Amniotic epithelial cell (primary cell): ENCODE data around the gene TEAD4.

ENCODE experiments used
- DNase-seq: peaks from one replicate; pipeline ENCODE4 v3.0.0-alpha.2; 2010; ENCODE audit warnings: low read depth

The TEAD4 gene

DNA sequence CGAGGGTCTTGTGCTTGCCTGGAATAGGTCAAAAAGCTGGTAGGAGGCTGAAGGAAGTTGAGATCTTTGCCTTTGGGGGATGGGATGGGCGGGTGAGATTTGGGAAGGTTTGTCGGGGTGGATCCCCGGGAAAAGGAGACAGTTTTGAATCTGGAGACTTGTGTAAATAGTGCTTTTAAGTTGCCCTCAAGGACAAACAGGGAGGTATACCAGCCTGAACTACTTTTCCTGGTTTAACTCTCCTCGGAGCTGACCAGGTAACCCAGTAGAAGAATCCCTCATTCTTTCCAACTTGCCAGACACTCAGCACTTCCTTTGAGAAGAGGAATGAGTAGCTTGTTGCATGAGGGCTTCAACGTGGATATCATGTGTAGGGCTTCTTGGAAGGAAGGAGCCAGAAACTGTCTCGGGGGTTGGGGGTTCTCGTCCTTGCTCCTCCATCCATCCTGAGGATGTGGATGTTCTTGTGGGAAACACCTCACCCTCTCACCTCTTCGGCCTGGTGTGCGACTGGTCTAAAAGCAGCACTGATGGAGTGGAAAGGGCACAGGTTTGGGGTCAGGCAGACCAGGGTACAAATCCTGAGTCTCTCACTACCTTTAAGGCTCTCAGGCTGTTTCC lies 1.9 kb downstream of the TEAD4 start:
- DNase-seq, result no peak

DNA sequence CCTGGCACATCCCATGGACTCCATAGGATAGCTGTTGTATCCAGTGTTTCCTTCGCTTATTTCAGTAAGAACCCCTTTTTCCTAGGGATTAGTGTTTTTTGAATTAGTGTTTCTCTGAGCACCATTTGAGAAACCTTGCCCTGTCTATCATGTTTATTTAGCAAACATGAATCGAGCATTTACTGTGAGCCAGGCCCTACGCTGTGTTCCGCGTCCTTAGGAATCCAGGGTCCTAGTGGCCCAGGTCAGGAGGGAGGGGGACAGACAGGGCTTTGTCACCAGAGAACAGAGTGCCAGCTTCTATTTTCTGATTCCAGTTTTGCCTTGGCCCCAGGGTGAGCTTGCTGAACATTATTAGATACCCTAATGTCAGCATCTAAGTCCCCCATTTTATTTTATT lies 2.5 kb downstream of the TEAD4 start:
- no peak for DNase-seq

DNA sequence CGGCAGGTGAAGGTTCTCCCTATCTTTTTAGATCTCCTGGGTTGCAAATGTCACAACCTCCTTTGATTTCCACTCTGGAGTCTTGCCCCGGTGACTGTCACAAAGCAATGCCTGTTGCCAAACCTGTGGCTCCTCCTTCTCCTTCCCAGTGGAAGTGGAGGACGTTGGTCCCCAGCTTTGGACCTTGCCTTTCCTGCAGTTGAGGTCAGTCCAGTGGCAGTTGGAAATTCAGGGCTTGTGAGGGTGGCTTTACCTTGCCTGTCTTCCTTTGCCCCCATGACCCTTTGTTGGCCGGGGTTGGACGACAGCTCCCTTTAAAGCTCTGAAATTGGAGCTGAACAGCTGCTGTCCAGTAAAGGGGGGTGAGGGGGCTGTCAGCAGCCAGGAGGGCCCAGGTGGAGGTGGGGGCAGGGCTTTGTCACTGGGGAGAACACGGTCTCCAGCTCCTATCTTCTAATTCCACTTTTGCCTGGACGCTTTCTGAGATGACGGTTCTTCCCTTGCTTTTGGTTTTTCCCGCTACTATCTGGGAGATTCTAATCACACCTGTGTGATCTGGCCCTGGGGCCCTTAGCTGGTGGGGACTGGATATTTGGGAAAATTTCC lies 4.1 kb downstream of the TEAD4 start:
- no peak for DNase-seq

DNA sequence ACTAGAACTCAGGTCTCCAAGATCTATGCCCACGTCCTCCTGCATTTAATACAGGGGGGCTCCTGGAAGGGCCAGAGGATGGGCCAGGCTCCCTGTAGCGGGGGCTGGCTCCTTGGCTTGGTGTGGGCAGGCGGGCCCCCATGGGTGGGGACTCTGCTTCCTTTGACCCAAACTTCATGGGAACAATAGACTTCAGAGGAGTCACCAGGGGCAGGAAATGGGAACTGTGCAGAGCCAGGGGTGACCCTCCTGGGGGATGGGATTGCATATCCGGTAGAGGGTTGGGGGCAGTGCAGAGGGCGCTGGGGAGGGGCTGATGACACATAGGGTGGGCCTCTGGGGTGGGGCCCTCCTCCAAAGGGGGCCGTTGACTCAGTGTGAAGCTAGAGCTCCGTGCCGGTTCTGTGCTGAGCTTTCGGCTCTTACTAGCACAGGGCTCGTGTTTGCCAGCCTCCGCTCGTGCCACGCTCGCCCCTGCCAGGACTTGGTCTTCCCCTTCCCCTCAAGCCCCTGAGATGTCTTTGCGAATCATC lies 4.6 kb downstream of the TEAD4 start:
- no peak for DNase-seq

DNA sequence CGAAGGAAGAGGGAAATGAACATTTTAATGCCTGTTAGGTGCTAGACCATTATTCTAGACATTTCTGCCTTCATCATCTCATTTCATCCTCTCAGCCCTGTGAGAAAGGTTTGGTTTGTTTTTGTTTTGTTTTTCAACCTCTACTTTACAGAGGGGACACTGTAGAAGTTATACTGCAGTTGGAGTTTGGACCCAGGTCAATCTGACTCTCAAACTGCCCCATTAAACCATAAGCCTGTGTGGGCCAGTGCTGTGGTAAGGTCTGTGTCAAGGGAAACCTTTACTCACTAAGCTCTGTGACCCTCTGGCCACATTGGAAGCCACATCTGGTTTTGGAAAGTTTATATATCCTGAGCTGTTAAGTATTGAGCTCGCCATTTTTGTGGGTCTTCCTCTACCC lies 8.5 kb downstream of the TEAD4 start:
- no peak for DNase-seq

DNA sequence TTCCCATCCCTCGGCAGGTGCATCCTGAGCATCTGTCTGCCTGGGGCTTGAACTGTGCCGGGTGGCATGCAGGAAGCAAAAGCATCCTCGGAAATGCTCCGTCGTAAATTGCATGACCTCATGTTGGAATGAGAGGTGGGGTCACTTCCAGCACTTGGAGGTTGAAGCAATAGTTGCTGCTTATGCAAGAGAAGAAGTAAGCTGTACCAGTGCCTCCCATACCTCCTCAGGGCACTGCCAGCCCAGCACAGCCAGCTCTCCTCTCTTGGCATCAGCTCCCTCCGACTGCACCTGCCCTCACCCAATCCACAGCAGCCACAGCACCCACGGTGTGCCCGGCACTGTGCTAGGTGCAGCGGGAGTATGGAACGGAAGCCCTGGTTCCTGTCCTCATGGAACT lies 11.5 kb downstream of the TEAD4 start:
- peak; percentile 73 for DNase-seq

DNA sequence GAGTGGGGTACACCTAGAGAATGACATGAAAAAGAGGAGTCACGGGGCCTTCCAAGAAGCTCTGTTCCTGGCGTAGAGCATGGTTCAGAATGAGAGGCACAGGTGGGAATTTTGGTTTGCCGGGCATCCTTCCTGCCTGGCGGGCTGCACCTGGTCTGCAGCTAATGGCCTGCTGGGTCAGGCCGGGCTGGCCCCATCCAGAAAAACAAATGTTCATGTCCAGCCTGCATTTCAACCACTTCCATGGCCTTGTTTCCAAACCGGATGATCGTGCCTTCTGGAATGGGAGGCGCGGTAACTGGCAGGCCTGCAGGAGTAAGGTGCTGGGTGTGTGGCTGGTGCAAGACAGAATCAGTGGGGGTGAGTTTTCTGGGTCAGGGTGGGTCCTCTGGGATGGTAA lies 14.4 kb downstream of the TEAD4 start:
- no peak for DNase-seq

DNA sequence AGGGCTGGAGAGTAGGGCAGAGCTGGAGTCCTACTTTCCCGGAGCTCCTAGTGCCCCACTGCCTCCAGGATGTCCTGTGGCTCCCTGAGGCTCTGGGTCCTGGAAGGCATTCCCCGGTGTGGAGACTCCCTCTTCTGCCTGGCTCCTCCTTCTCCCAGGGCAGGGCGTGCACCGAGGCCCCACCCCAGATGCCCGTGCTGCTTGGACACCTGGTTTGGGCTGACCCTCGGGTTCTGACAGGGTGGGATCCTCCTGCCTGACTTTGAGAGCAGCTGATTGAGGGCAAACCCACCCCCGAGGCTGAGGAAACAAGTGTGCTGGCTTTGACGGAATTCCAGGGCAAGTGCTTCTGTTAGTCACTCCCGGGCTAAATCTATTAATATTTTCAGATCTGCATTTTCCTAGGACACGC lies 15.4 kb downstream of the TEAD4 start:
- DNase-seq, result peak; percentile 27

DNA sequence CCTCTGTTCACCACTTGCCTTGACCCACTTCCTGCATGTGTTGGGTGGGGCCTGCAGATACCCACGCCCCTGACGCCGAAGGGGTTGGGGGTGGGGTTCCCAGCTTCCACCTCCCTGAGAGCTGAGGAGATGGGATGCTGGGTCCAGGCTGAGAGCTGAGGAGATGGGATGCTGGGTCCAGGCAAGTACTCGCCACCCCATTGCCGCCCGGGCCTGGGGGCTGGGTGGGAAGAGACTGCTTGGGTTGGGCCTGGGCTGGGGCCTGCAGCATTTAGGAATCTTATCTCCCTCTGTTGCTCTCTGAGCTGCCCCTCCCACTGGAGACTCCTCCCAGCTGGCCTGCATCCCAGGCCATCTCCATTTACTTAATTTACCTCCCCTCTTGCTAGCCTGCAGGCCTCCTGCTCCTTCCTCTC lies 17.4 kb downstream of the TEAD4 start:
- DNase-seq, result no peak

DNA sequence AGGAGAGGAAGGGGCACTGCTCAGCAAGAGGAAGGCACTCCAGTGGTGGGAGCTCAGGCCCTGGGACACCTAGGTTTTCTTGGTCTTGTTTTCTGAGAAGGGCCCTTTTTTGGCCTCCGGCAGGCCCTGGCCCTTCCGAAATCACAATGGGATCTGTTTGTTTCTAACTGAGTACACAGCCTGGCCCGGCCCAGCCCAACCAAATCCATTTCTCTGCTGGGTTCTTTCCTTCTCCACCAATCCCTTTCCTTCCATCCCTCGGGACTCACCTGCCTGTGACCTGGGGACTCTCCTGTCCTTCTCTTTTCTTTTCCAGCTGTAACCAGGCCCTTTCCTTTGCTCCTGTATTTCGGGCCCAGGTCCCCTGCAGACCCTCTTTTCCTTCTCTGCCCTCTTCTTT lies 18.6 kb downstream of the TEAD4 start:
- DNase-seq, result no peak

DNA sequence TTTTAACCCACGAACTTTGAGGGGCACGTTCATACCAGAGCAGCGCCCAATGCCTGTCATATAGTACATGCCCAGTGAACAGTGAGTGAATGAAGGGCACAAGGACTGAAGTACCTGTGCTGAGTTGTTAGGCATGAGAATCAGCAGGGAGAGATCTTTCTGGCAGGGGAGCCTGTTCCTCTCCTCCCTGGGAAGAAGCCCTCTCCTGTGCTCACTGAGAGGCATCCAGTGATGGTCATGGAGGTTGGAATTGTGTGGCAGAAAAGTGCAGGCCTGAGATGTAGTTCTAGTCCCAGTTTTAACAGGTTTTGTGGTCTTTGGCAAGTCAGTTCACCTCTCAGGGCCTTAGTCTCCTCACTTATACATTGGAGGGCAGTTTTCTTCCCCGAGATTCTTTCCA lies 20.6 kb downstream of the TEAD4 start:
- DNase-seq, result no peak

DNA sequence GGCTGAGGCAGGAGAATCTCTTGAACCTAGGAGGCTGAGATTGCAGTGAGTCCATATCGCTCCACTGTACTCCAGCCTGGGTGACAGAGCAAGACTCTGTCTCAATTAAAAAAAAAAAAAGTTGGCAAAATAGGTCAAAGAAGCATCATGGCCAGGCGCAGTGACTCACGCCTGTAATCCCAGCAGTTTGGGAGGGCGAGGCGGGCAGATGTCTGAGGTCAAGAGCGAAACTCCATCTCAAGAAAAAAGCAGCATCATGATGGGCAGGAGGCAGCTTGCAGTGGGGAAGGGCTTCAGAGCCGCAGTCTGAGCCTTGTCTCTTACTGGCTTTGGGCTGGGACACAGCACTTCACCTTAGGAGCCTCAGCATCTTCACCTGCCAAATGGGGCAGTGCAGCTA lies 21.4 kb downstream of the TEAD4 start:
- DNase-seq, result no peak

DNA sequence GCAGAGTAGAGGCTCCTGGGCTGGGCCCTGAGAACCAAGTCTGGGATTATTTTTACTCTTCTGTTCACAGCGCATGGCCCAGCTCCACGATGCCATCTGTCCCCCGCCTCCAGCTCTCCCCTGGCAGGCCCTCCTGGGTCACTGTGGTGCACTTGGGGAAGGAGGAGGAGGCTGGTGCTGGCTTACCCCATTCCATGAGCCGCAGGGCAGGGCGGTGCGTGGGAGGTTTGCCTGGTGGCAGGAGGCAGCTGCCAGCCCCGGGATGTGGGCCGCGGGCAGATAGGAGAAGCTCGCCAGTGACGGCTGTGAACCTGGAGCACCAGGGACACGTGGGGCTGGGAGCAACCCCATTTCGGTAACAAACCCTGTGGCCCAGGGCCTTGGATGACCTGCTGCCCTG lies 23.2 kb downstream of the TEAD4 start:
- no peak for DNase-seq

DNA sequence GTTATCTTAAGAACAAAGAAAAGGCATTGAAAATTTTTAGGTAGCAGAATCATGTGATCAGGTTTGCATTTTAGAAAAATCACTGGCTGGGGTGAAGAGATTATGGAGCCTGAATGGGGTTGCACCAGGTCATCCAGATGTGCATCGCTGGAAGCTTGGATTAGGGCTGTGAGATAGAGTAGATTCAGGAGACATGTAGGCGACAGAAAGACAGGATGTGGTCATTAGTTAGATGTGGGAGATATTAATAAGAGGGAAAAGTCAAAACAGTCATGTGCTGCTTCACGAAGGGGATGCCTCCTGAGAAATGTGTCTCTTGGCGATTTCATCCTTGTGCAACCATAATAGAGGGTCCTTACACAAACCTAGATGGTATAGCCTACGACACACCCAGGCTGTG lies 25.1 kb downstream of the TEAD4 start:
- DNase-seq, result no peak

DNA sequence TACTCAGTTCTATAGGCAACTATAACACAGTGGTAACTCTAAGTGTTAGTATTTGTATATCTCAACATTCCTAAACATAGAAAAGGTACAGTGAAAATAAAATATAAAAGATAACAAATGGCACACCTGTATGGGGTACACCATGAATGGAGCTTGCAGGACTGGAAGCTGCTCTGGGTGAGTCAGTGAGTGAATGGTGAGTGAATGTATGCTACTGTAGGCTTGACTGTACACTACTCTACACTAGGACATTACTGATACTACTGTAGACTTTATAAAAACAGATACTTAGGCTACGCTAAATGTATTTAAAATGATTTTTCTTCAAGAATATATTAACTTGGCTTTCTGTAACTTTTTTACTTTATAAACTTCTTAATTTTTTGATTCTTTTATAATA lies 25.5 kb downstream of the TEAD4 start:
- no peak for DNase-seq

DNA sequence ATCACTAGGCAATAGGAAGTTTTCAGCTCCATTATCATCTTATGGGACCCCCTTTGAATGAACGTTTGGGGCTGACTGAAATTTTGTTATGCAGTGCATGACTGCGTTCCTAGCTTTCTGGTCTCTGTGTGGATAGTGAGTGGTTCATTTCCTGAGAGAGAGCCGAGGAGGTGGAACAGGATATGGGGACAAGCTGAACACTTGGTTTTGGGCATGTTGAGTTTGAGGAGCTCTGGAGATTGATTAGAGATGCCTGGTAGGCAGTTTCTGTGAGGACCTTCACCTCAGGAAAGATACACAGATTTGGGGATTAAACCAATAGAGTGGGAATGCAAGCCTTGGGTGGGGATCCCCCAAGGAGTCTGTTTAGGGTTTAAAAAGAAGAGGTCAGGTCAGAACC lies 27.7 kb downstream of the TEAD4 start:
- no peak for DNase-seq

DNA sequence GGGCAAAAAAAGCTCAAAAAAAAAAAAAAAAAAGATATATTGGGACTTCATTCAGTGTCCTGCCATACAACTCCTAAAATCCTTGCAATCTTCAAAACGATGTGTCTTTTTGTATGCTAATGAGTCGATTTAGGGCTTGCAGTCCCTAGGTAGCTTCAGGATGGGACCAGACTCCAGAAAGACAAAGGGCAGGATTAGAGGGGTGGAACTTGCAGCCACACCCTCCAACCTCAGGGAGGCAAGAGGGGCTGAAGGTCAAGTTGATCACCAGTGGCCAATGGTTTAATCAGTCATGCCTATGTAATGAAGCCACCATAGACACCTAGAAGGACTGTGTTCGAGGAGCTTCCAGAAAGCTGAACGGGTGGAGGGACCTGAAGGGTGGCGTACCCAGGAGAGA lies 29.3 kb downstream of the TEAD4 start:
- no peak for DNase-seq

DNA sequence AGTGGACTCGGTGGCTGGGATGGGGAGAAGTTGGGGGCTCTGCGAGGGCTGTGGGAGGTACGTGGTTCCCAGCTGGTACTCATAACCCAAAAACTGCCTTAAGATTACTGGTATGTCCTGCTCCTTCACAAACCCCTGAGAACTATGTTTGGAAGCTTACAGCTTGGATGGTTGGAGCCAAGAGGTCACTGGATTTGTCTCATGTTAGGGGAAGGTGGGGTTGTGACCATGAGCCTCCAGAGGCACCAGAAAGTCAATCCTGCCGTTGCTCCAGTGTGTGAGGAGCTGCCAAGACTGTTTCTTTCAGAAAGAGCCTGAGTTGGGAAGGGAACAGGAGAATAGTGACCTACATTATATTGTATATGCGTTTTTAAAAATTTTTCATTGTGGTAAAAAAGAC lies 33.5 kb downstream of the TEAD4 start:
- DNase-seq, result no peak

DNA sequence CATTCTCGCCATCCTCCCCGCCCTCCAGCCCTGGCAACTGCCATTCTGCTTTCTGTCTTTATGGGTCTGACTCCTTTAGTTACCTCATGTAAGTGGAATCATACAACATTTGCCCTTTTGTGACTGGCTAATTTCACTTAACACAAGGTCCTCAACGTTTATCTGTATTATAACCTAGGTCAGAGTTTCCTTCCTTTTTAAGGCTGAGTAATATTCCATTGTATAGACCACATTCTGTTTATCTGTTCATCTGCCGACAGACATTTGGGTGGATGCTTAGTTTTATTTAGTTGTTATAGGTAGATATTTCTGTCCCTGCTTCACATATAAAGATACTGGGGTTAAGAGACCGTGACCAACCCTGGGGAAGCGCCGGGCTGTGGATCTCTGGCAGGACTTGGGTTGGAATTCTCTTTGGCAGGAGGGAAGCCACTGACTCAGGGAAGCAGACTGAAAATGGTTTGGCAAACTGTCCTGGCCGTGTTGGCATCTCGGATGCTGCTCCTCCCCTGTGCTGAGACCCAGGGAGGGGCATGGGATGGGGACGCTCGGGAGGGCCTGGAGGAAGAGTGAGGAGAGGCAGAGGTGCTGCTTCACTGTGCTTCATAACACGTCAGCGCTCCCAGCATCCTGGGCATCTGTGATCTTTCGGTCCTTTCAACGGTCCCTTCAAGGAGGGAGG lies 38.9 kb downstream of the TEAD4 start:
- DNase-seq, result no peak

DNA sequence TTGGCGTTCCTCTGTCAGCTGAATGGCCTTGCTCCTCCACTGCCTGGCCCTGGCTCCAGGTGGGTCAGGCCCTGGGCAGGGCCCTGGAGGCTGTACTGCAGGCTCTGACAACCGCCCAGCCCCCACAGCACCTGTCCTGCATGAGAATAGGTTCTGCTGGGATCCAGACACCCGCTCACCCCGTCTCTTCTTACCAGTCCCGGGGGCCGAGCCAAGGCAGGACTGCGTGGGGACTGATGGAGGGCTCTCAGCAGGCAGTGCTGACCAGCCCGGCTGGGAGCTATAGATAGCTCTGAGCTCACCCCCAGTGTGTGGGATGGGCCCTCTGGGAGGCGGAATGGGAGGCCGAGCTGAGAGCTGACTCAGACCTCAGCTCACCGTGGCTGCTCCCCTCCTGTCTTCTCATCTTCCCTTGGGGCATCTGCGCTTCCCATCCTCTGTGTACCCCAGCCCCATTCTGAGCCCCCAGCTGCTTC lies 39.6 kb downstream of the TEAD4 start:
- peak; percentile 79 for DNase-seq

DNA sequence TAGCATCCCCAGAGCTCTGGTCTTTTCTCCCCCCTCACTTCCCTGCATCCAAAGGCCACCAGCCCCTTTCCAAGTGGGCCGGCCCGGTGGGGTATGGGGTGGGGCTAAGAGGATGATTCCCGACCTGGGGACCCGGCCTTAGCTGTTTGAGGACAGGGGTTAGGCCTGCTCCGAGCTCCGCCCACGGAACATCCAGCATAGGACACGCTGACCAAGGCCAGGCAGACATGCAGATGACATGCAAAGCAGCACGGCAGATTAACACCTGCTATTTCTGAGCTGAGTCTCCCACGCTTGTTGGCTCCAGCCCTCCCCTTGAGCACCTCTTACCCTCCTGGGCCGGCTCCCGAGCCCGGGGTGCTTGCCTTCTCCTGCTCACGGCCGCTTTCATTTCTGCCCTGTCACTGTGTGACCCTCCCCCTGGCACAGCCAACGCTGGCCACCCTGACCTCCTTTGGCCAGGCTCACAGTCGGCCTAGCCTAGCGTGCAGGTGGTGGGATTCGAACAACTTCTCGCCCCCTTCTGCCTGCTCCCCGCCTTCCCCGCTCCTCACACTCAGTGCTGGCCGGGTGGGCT lies 40.2 kb downstream of the TEAD4 start:
- DNase-seq, result no peak

DNA sequence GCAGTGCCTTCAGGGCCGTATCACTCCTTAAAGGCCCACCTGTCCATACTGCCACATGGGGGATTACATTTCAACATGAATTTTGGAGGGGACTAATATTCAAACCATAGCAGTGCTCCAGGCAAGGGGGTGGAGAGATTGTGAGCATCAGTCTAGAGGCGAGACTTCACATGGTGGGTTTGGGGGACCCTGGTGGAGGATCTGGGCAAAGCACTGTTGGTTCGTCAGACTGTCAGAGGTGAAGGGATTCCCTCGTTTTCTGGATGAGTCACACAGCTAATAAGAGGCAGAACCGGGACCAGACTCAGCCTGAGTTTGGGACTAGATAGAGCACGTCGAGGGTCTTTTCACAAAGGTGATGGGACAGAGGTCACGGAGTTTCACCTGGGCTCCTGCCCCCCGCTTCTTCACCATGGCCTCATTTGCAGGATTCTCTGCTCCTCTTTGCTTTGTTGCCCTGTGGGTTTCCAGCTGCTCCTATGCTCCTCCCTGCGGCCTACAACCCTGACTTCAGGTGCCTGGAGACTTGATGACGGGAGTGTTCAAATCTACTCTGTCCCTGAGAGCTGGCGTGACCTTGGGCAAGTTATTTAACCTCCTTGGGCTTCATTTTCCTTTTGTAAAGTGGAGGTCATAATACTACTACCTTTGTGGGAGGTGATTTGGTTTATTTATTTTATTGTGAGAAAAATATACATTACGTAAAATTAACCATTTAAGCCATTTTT lies 41.5 kb downstream of the TEAD4 start:
- DNase-seq, result peak; percentile 7
